NCI-H1048 (cell line): Measurements from ENCODE around the gene CDC123.
"Not testable (repeated sequence)": the region's sequence is repeated elsewhere in the genome, so short reads cannot be mapped to it uniquely, and the experiment has no call there.

Experiments used
- DNase-seq: peaks from one replicate; lab custom pipeline; 2025; lab: John Stamatoyannopoulos, UW

Gene CDC123

GRCh38 chr10:12191715-12192114, 4.3 kb upstream of the CDC123 start:
- no peak for DNase-seq

DNA sequence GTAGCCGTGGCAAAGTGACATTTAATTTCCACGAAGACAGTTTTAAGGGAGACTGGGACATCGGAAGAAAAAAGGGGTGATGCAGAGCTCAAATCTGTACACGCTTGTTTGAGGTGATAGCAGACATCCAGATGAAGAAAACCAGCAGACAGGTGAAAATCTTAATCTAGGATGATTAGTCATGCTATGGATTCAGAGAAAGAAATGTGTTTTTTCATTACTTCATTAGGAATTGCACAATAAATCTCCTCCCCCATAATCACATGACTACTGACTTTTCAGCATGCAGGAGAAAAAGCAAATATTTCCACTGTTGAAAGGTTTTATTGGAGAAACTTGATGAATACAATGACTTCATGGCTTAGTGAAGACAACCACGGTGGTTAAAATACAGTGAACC, 2.8 kb upstream of the CDC123 start:
- DNase-seq = no peak

- DNase-seq = no peak
These were observed 1.2 kb upstream of the CDC123 start for GRCh38 chr10:12194752-12195271.

- no peak for DNase-seq
These were observed 746 bp upstream of the CDC123 start for GRCh38 chr10:12195281-12195602.

- no peak for DNase-seq
These were observed 683 bp downstream of the CDC123 start for GRCh38 chr10:12196531-12197211.

- DNase-seq = no peak
These were observed 2.2 kb downstream of the CDC123 start for GRCh38 chr10:12198156-12198555.

DNA sequence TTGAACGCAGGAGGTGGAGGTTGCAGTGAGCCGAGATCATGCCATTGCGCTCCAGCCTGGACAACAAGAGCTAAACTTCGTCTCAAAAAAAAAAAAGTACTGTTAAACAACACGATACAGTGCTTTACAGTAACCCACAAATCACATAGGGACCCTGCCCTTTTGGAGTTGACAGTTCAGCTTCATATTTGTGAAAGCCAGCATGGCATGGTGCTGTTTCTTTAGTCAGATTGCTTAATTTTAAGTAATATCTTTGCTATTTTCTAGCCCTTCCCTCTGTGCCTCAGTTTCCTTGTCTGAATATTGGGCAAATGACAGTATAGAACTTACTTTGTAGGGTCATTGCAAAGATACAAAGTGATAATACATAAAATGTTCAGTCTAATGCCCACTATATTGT, 4.9 kb downstream of the CDC123 start:
- DNase-seq = no peak

- no peak for DNase-seq
These were observed 5.6 kb downstream of the CDC123 start for GRCh38 chr10:12201543-12201942.

DNA sequence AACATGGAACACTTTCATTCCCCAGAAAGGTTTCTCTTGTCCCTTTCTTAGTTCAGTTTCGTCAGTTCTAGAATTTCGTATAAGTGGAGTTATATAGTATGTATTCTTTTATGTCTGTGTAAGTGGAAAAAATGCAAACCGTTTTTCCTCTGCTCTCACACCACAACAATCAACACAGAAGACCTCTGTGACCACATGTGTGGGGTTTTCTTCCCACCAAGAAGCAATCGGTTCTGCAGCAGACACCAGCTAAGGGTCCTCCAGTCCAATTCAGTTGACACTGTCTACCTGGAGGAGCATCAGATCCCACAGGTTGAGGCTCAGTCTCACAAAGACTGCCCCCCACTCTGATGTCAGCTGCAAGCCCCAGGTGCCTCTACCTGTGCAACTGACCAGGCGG, 6.2 kb downstream of the CDC123 start:
- DNase-seq = no peak

- no peak for DNase-seq
These were observed 9.1 kb downstream of the CDC123 start for GRCh38 chr10:12205082-12205481.

- DNase-seq = no peak
These were observed 11.1 kb downstream of the CDC123 start for GRCh38 chr10:12207114-12207513.

DNA sequence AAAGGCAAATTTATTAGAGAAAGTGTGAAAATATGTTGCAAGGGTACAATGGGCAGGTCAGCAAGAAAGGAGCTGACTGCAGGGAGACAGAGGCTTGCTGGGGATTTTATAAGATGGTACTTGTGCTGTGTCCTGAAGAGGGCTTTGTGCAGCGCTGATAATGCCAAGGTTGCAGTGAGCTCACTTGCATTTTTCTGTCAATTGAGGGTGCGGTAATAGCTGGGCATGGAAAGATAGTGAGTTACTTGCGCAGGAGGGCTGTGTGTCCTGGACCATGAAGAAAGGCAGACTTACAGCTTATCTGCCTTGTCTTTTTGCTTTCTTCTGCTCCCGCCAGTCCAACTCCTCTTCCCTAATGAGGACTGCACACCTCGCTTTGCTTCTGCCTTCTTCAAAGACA, 12.5 kb downstream of the CDC123 start:
- no peak for DNase-seq

DNA sequence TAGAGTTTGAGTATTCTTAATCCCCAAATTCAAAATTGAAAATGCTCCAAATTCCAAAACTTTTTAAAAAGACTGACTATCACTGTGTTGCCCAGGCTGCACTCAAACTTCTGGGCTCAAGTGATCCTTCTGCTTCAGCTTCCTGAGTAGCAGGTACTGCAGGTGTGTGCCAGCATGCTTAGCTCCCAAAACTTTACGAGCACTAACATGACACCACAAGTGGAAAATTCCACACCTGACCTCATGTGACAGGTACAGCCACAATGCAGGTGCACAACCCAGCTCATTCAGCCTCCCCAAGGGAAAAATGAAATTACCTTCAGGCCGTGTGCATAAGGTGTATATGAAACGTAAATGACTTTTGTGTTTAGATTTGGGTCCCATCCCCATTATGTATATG, 16.5 kb downstream of the CDC123 start:
- DNase-seq = no peak

DNA sequence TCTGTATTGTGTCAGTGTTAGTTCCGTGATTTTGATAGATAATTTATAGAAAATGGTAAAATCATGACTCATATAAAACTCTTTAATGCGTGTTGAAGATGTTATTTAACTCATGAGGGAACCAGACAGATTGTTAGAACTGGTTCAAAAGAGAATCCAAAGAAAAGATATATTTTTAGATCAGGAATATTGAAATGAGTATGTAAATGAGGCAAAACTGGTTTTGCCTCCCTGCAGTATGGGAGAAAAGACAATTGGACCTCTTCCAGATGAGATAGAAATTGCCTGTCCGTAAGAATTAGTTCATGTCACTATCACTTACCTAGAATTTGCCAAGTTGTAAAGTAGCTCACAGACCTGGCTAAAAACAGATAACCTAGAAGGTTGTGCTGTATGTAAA, 17.6 kb downstream of the CDC123 start:
- DNase-seq = peak; percentile 30

GRCh38 chr10:12214093-12214492, 18.1 kb downstream of the CDC123 start:
- DNase-seq = no peak

- peak; percentile 49 for DNase-seq
These were observed 18.8 kb downstream of the CDC123 start for GRCh38 chr10:12214763-12215218.

- DNase-seq = no peak
These were observed 23.0 kb downstream of the CDC123 start for GRCh38 chr10:12218991-12219390.

- DNase-seq = no peak
These were observed 25.6 kb downstream of the CDC123 start for GRCh38 chr10:12221323-12222298.

DNA sequence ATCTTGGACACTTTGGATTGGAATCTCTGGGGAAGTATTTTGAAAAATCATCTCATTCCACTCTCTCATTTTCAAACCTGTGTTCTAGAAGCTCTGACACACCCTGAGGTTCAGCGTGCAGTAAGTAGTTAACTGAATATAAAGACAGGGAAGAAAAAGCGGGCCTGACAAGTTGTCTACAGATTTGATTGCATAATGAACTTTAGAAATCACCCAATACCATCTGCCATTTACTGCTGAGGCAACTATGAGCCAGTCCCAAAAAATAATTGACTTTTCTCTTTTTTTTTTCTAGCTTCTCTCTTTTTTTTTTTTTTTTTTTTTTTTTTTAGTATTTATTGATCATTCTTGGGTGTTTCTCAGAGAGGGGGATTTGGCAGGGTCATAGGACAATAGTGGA, 29.5 kb downstream of the CDC123 start:
- DNase-seq = no peak

- DNase-seq = not testable (repeated sequence)
These were observed 30.4 kb downstream of the CDC123 start for GRCh38 chr10:12226438-12226837.

- DNase-seq = no peak
These were observed 32.9 kb downstream of the CDC123 start for GRCh38 chr10:12228851-12229250.

- DNase-seq = not testable (repeated sequence)
These were observed 38.7 kb downstream of the CDC123 start for GRCh38 chr10:12234687-12235086.

- DNase-seq = no peak
These were observed 39.2 kb downstream of the CDC123 start for GRCh38 chr10:12235116-12235694.
